Measurements from ENCODE around the gene TWF2.

DNA sequence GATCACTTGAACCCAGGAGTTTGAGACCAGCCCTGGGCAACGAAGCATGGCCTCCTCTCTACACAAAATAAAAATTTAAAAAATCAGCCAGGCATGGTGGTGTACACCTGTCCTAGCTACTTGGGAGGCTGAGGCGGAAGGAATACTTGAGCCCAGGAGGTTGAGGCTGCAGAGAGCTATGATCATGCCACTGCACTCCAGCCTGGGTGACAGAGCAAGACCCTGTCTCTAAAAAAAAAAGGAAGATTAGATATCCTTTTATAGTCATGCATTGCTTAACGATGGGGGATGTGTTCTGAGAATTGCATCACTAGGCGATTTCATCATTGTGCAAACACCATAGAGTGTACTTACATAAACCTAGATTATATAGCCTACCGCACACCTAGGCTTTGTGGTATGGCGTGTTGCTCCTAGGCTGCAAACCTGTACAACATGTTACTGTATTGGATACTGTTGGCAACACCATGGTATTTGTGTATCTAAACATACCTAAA, 28.4 kb downstream of the TWF2 start:
- TF ChIP-seq, protein P1, sequence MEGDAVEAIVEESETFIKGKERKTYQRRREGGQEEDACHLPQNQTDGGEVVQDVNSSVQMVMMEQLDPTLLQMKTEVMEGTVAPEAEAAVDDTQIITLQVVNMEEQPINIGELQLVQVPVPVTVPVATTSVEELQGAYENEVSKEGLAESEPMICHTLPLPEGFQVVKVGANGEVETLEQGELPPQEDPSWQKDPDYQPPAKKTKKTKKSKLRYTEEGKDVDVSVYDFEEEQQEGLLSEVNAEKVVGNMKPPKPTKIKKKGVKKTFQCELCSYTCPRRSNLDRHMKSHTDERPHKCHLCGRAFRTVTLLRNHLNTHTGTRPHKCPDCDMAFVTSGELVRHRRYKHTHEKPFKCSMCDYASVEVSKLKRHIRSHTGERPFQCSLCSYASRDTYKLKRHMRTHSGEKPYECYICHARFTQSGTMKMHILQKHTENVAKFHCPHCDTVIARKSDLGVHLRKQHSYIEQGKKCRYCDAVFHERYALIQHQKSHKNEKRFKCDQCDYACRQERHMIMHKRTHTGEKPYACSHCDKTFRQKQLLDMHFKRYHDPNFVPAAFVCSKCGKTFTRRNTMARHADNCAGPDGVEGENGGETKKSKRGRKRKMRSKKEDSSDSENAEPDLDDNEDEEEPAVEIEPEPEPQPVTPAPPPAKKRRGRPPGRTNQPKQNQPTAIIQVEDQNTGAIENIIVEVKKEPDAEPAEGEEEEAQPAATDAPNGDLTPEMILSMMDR (IDR thresholded peaks at IDR 0.05): no peak
- TF ChIP-seq, protein P2, sequence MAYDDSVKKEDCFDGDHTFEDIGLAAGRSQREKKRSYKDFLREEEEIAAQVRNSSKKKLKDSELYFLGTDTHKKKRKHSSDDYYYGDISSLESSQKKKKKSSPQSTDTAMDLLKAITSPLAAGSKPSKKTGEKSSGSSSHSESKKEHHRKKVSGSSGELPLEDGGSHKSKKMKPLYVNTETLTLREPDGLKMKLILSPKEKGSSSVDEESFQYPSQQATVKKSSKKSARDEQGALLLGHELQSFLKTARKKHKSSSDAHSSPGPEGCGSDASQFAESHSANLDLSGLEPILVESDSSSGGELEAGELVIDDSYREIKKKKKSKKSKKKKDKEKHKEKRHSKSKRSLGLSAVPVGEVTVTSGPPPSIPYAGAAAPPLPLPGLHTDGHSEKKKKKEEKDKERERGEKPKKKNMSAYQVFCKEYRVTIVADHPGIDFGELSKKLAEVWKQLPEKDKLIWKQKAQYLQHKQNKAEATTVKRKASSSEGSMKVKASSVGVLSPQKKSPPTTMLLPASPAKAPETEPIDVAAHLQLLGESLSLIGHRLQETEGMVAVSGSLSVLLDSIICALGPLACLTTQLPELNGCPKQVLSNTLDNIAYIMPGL (CRISPR knock-in tag; IDR thresholded peaks at IDR 0.05; ENCODE audit: borderline replicate concordance): no peak
- TF ChIP-seq PHF8 (IDR thresholded peaks at IDR 0.05; ENCODE audit: borderline replicate concordance, low read depth) (no peak), ZFP36 (IDR thresholded peaks at IDR 0.05; ENCODE audit: borderline replicate concordance, partially characterized antibody) (no peak), SMC3 (IDR thresholded peaks at IDR 0.05) (no peak), POLR2A (IDR thresholded peaks at IDR 0.05; ENCODE audit: low read length) (no peak)
- TF ChIP-seq, protein P3, sequence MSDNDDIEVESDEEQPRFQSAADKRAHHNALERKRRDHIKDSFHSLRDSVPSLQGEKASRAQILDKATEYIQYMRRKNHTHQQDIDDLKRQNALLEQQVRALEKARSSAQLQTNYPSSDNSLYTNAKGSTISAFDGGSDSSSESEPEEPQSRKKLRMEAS (IDR thresholded peaks at IDR 0.05): no peak
- TF ChIP-seq, protein P4, sequence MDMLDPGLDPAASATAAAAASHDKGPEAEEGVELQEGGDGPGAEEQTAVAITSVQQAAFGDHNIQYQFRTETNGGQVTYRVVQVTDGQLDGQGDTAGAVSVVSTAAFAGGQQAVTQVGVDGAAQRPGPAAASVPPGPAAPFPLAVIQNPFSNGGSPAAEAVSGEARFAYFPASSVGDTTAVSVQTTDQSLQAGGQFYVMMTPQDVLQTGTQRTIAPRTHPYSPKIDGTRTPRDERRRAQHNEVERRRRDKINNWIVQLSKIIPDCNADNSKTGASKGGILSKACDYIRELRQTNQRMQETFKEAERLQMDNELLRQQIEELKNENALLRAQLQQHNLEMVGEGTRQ (IDR thresholded peaks at IDR 0.05): no peak

Data from A549 (cell line).